Renal pelvis (tissue), 12 donors: ENCODE data around the gene MORF4L2. TPM values are rescaled to one million over a fixed set of nuclear protein-coding genes. Genes with fewer than 3 reads are reported as not detected.
A peak's percentile ranks its signal among the peaks of the same experiment; 100 is the strongest.

Source experiments
- DNase-seq: peaks from one replicate; pipeline ENCODE4 v3.0.0-alpha.2; 2013
- long read RNA-seq, 16 experiments: transcript quantifications; one replicate each; lab custom pipeline, GENCODE V29; 2026
- polyA plus RNA-seq, 3 donors: library from polyadenylated mRNA; unstranded; fragments of 120-200 nt; gene quantifications; one replicate each; pipeline ENCODE4 v1.2.1, GENCODE V29; 2013; ENCODE audit not compliant: insufficient read length in 3 of 3

MORF4L2 gene, protein sequence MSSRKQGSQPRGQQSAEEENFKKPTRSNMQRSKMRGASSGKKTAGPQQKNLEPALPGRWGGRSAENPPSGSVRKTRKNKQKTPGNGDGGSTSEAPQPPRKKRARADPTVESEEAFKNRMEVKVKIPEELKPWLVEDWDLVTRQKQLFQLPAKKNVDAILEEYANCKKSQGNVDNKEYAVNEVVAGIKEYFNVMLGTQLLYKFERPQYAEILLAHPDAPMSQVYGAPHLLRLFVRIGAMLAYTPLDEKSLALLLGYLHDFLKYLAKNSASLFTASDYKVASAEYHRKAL
- polyA plus RNA-seq = 100 to 1,000 TPM; 292 to 311 (median 308) TPM
- long read RNA-seq, donor 1, transcript MORF4L2-215 (4 exons, 451 nt) = major isoform, 38 of 99 reads
- long read RNA-seq, donor 1, transcript MORF4L2-201 (4 exons, 1,824 nt) = minor isoform, 10 of 99 reads
- long read RNA-seq, donor 1, transcript MORF4L2-206 (4 exons, 1,965 nt) = minor isoform, 6 of 99 reads
- long read RNA-seq, donor 1, transcript MORF4L2-203 (4 exons, 1,983 nt) = minor isoform, 20 of 99 reads
- long read RNA-seq, donor 1, partial matches to known transcripts = 5 of 99 reads
- long read RNA-seq, donor 1, other reads (novel, unspliced or antisense) = 7 of 99 reads
- long read RNA-seq, donor 2, transcript MORF4L2-215 (4 exons, 451 nt) = major isoform, 48 of 121 reads
- long read RNA-seq, donor 2, transcript MORF4L2-206 (4 exons, 1,965 nt) = minor isoform, 6 of 121 reads
- long read RNA-seq, donor 2, transcript MORF4L2-201 (4 exons, 1,824 nt) = minor isoform, 17 of 121 reads
- long read RNA-seq, donor 2, transcript MORF4L2-203 (4 exons, 1,983 nt) = minor isoform, 30 of 121 reads
- long read RNA-seq, donor 2, partial matches to known transcripts = 0 of 121 reads
- long read RNA-seq, donor 2, other reads (novel, unspliced or antisense) = 5 of 121 reads
- long read RNA-seq, donor 3, transcript MORF4L2-206 (4 exons, 1,965 nt) = minor isoform, 7 of 82 reads
- long read RNA-seq, donor 3, transcript MORF4L2-201 (4 exons, 1,824 nt) = minor isoform, 16 of 82 reads
- long read RNA-seq, donor 3, transcript MORF4L2-215 (4 exons, 451 nt) = major isoform, 33 of 82 reads
- long read RNA-seq, donor 3, transcript MORF4L2-203 (4 exons, 1,983 nt) = minor isoform, 17 of 82 reads
- long read RNA-seq, donor 3, partial matches to known transcripts = 0 of 82 reads
- long read RNA-seq, donor 3, other reads (novel, unspliced or antisense) = 0 of 82 reads
- long read RNA-seq, donor 4, transcript MORF4L2-201 (4 exons, 1,824 nt) = minor isoform, 7 of 98 reads
- long read RNA-seq, donor 4, transcript MORF4L2-215 (4 exons, 451 nt) = major isoform, 38 of 98 reads
- long read RNA-seq, donor 4, transcript MORF4L2-203 (4 exons, 1,983 nt) = minor isoform, 12 of 98 reads
- long read RNA-seq, donor 4, transcript MORF4L2-212 (3 exons, 573 nt) = minor isoform, 8 of 98 reads
- long read RNA-seq, donor 4, partial matches to known transcripts = 6 of 98 reads
- long read RNA-seq, donor 4, other reads (novel, unspliced or antisense) = 8 of 98 reads
- long read RNA-seq, donor 5, transcript MORF4L2-215 (4 exons, 451 nt) = major isoform, 21 of 38 reads
- long read RNA-seq, donor 5, transcript MORF4L2-203 (4 exons, 1,983 nt) = minor isoform, 7 of 38 reads
- long read RNA-seq, donor 5, partial matches to known transcripts = 0 of 38 reads
- long read RNA-seq, donor 5, other reads (novel, unspliced or antisense) = 0 of 38 reads
- long read RNA-seq, donor 6, transcript MORF4L2-215 (4 exons, 451 nt) = major isoform, 18 of 61 reads
- long read RNA-seq, donor 6, transcript MORF4L2-203 (4 exons, 1,983 nt) = minor isoform, 14 of 61 reads
- long read RNA-seq, donor 6, partial matches to known transcripts = 18 of 61 reads
- long read RNA-seq, donor 6, other reads (novel, unspliced or antisense) = 0 of 61 reads
- long read RNA-seq, donor 7, transcript MORF4L2-203 (4 exons, 1,983 nt) = minor isoform, 9 of 69 reads
- long read RNA-seq, donor 7, transcript MORF4L2-201 (4 exons, 1,824 nt) = minor isoform, 10 of 69 reads
- long read RNA-seq, donor 7, transcript MORF4L2-215 (4 exons, 451 nt) = major isoform, 30 of 69 reads
- long read RNA-seq, donor 7, partial matches to known transcripts = 6 of 69 reads
- long read RNA-seq, donor 7, other reads (novel, unspliced or antisense) = 5 of 69 reads
- long read RNA-seq, donor 8, transcript MORF4L2-203 (4 exons, 1,983 nt) = minor isoform, 9 of 40 reads
- long read RNA-seq, donor 8, transcript MORF4L2-215 (4 exons, 451 nt) = major isoform, 15 of 40 reads
- long read RNA-seq, donor 8, transcript MORF4L2-201 (4 exons, 1,824 nt) = minor isoform, 6 of 40 reads
- long read RNA-seq, donor 8, transcript MORF4L2-206 (4 exons, 1,965 nt) = minor isoform, 8 of 40 reads
- long read RNA-seq, donor 8, partial matches to known transcripts = 0 of 40 reads
- long read RNA-seq, donor 8, other reads (novel, unspliced or antisense) = 0 of 40 reads
- long read RNA-seq, donor 9, transcript MORF4L2-201 (4 exons, 1,824 nt) = minor isoform, 22 of 118 reads
- long read RNA-seq, donor 9, transcript MORF4L2-203 (4 exons, 1,983 nt) = minor isoform, 26 of 118 reads
- long read RNA-seq, donor 9, transcript MORF4L2-215 (4 exons, 451 nt) = major isoform, 39 of 118 reads
- long read RNA-seq, donor 9, transcript MORF4L2-206 (4 exons, 1,965 nt) = minor isoform, 8 of 118 reads
- long read RNA-seq, donor 9, partial matches to known transcripts = 6 of 118 reads
- long read RNA-seq, donor 9, other reads (novel, unspliced or antisense) = 6 of 118 reads
- long read RNA-seq, donor 10, transcript MORF4L2-201 (4 exons, 1,824 nt) = minor isoform, 8 of 92 reads
- long read RNA-seq, donor 10, transcript MORF4L2-215 (4 exons, 451 nt) = major isoform, 36 of 92 reads
- long read RNA-seq, donor 10, transcript MORF4L2-206 (4 exons, 1,965 nt) = minor isoform, 6 of 92 reads
- long read RNA-seq, donor 10, transcript MORF4L2-203 (4 exons, 1,983 nt) = minor isoform, 16 of 92 reads
- long read RNA-seq, donor 10, partial matches to known transcripts = 13 of 92 reads
- long read RNA-seq, donor 10, other reads (novel, unspliced or antisense) = 0 of 92 reads
- long read RNA-seq, donor 11, transcript MORF4L2-201 (4 exons, 1,824 nt) = minor isoform, 6 of 36 reads
- long read RNA-seq, donor 11, transcript MORF4L2-203 (4 exons, 1,983 nt) = minor isoform, 7 of 36 reads
- long read RNA-seq, donor 11, transcript MORF4L2-215 (4 exons, 451 nt) = major isoform, 20 of 36 reads
- long read RNA-seq, donor 11, partial matches to known transcripts = 0 of 36 reads
- long read RNA-seq, donor 11, other reads (novel, unspliced or antisense) = 0 of 36 reads
- long read RNA-seq, donor 12, transcript MORF4L2-203 (4 exons, 1,983 nt) = minor isoform, 23 of 126 reads
- long read RNA-seq, donor 12, transcript MORF4L2-215 (4 exons, 451 nt) = major isoform, 49 of 126 reads
- long read RNA-seq, donor 12, transcript MORF4L2-201 (4 exons, 1,824 nt) = minor isoform, 12 of 126 reads
- long read RNA-seq, donor 12, transcript MORF4L2-209 (5 exons, 869 nt) = minor isoform, 7 of 126 reads
- long read RNA-seq, donor 12, partial matches to known transcripts = 22 of 126 reads
- long read RNA-seq, donor 12, other reads (novel, unspliced or antisense) = 6 of 126 reads
- long read RNA-seq, donor 13, transcript MORF4L2-215 (4 exons, 451 nt) = major isoform, 21 of 63 reads
- long read RNA-seq, donor 13, transcript MORF4L2-201 (4 exons, 1,824 nt) = minor isoform, 6 of 63 reads
- long read RNA-seq, donor 13, transcript MORF4L2-203 (4 exons, 1,983 nt) = minor isoform, 15 of 63 reads
- long read RNA-seq, donor 13, partial matches to known transcripts = 9 of 63 reads
- long read RNA-seq, donor 13, other reads (novel, unspliced or antisense) = 0 of 63 reads
- long read RNA-seq, donor 14, transcript MORF4L2-212 (3 exons, 573 nt) = minor isoform, 7 of 109 reads
- long read RNA-seq, donor 14, transcript MORF4L2-203 (4 exons, 1,983 nt) = minor isoform, 23 of 109 reads
- long read RNA-seq, donor 14, transcript MORF4L2-215 (4 exons, 451 nt) = major isoform, 48 of 109 reads
- long read RNA-seq, donor 14, transcript MORF4L2-201 (4 exons, 1,824 nt) = minor isoform, 8 of 109 reads
- long read RNA-seq, donor 14, partial matches to known transcripts = 10 of 109 reads
- long read RNA-seq, donor 14, other reads (novel, unspliced or antisense) = 0 of 109 reads
- long read RNA-seq, donor 15, transcript MORF4L2-212 (3 exons, 573 nt) = minor isoform, 8 of 100 reads
- long read RNA-seq, donor 15, transcript MORF4L2-215 (4 exons, 451 nt) = major isoform, 37 of 100 reads
- long read RNA-seq, donor 15, transcript MORF4L2-203 (4 exons, 1,983 nt) = minor isoform, 20 of 100 reads
- long read RNA-seq, donor 15, transcript MORF4L2-201 (4 exons, 1,824 nt) = minor isoform, 5 of 100 reads
- long read RNA-seq, donor 15, partial matches to known transcripts = 12 of 100 reads
- long read RNA-seq, donor 15, other reads (novel, unspliced or antisense) = 6 of 100 reads
- long read RNA-seq, donor 16, transcript MORF4L2-206 (4 exons, 1,965 nt) = minor isoform, 13 of 129 reads
- long read RNA-seq, donor 16, transcript MORF4L2-203 (4 exons, 1,983 nt) = minor isoform, 17 of 129 reads
- long read RNA-seq, donor 16, transcript MORF4L2-201 (4 exons, 1,824 nt) = minor isoform, 26 of 129 reads
- long read RNA-seq, donor 16, transcript MORF4L2-215 (4 exons, 451 nt) = major isoform, 48 of 129 reads
- long read RNA-seq, donor 16, partial matches to known transcripts = 0 of 129 reads
- long read RNA-seq, donor 16, other reads (novel, unspliced or antisense) = 10 of 129 reads

GRCh38 chrX:103686199-103687072, at the start of gene MORF4L2:
MORF4L2 (minus strand) TSS chrX:103686699; CDS start chrX:103677027, 9,672 bp downstream.
- peak; percentile 95 for DNase-seq

- no peak for DNase-seq
These were observed 47.7 kb upstream of the MORF4L2 start for GRCh38 chrX:103734125-103734760.

DNA sequence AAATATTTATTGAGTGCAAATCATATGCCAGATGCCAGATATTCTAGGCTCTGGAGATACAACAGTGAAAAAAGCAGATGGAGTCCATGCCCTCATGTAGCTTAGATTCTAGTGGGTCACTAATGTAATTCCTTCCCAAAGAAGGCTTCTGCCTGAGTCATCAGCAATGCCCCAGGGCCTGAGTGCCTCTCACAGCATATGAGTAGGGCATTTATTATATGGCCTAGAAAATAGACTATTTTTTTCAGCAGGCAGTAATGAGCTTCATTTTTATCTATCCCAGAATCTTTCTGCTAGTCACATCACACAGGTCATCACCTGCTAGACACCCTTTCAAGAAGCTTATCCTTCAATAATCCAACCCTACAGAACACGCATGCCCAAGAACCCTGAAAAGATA, 46.5 kb upstream of the MORF4L2 start:
- DNase-seq = no peak

- no peak for DNase-seq
These were observed 44.4 kb upstream of the MORF4L2 start for GRCh38 chrX:103730796-103731493.

GRCh38 chrX:103730147-103730795, 43.8 kb upstream of the MORF4L2 start:
- no peak for DNase-seq

DNA sequence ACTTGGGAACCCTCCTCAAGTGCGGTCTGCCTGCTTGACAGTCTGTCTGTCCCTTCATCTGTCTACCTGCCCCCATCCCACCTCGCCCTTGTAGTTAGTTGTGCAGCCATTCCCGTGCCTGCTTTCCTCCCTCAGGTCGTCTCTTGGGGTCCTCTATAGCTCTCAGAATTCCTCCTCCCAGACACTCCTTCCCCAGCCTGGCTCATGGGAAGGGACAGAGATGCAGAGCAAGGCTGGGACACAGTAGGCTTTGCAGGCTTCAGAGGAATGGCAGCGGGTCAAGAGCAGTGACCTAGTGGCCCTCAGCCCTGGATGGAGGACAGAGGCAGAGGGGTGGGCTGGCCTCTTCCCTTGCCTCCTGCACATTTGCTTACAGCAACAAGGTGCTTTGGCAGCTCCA, 42.5 kb upstream of the MORF4L2 start:
- DNase-seq = no peak

- no peak for DNase-seq
These were observed 40.6 kb upstream of the MORF4L2 start for GRCh38 chrX:103727115-103727514.

DNA sequence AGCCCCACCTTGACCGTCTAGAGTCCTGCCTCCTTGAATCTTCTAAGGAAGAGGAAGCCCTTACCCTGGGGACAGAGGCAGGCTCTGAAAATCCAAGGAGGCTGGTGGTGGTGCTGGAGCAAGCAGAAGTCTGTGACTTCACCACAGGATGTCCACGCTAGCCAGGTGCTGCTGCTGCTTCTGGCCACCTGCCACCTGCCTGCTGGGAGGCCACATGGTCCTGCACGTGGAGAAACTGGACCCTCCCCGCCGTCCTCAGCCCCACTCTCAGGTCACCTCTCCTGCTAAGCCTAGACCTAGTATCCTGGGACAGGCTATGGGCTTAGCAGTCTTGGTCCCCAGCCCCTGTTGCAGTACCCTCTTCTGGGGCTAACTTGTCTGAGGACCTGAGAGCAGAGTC, 40.0 kb upstream of the MORF4L2 start:
- no peak for DNase-seq

DNA sequence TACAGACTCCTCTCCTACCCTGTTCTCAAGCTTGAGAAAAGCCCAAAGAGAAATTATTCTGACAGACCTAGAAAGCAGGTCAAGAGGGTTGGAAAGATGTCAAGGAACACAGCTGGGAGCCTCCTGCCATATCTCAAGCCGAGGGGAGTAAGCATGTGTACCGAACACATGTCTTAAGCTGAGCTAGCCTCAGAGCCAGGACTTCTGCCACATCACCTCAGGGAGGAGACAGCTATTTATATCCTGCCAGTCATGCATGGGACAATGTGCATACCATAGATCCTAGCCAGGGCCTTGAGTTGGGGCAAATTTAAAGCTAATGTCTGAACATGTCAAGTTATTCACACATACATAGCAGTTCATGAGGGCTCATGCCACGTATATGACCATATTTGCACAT, 36.0 kb upstream of the MORF4L2 start:
- DNase-seq = no peak

DNA sequence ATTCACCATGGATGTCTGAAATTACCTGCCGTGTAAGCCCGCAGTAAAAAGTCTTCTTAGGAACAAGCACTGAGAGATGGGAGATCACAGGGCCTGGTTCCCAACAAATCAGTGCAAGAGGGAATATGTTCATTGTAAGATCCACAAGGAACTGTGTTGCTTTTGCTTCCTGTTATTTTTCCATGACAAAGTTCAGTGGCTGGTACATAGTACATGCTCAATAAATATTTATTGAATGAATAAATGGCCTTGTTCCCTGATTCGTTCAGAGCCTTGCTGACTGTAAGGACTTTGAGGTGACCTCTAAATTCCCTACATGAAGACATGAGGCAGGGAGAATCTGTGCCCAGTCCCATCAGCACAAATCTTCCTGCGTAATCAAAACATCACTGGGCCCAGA, 31.6 kb upstream of the MORF4L2 start:
- DNase-seq = no peak

- DNase-seq = peak; percentile 8
These were observed 30.5 kb upstream of the MORF4L2 start for GRCh38 chrX:103716962-103717361.
